GM20000 (cell line): ENCODE results near the gene LBP.
"Not testable (repeated sequence)": the region's sequence is repeated elsewhere in the genome, so short reads cannot be mapped to it uniquely, and the experiment has no call there.

Experiments
- DNase-seq: peaks from one replicate; pipeline ENCODE4 v3.0.0; 2012; ENCODE audit warnings: low spot score
- CTCF ChIP-seq: IDR thresholded peaks from 2 replicates; pipeline ENCODE4 v1.5.1; 2012; ENCODE audit warnings: mild to moderate bottlenecking, control low read depth; ENCODE audit errors: extremely low read depth, missing control alignments

LBP gene

GRCh38 chr20:38363004-38363747 lies 16.9 kb downstream of the LBP start:
- TF ChIP-seq CTCF, result no peak
- DNase-seq, result no peak

GRCh38 chr20:38369389-38369788 lies 23.1 kb downstream of the LBP start:
- peak; percentile 41 for DNase-seq
- TF ChIP-seq CTCF, result no peak

GRCh38 chr20:38372806-38373205 lies 26.5 kb downstream of the LBP start:
- DNase-seq, result no peak
- TF ChIP-seq CTCF, result no peak

- no peak for TF ChIP-seq CTCF
- no peak for DNase-seq
These were observed 27.1 kb downstream of the LBP start for GRCh38 chr20:38373231-38373867.

GRCh38 chr20:38373898-38374297 lies 27.6 kb downstream of the LBP start:
- TF ChIP-seq CTCF, result no peak
- DNase-seq, result no peak

- DNase-seq, result no peak
- TF ChIP-seq CTCF, result no peak
These were observed 30.9 kb downstream of the LBP start for GRCh38 chr20:38377039-38377685.

GRCh38 chr20:38377838-38378237 lies 31.6 kb downstream of the LBP start:
- DNase-seq, result not testable (repeated sequence)
